Measurements from ENCODE around the gene CLCN2. TPM values are rescaled to one million over a fixed set of nuclear protein-coding genes. Genes with fewer than 3 reads are reported as not detected.

The CLCN2 gene
- total RNA-seq, 1 experiment from 2014 or later, result 21.6 TPM

DNA sequence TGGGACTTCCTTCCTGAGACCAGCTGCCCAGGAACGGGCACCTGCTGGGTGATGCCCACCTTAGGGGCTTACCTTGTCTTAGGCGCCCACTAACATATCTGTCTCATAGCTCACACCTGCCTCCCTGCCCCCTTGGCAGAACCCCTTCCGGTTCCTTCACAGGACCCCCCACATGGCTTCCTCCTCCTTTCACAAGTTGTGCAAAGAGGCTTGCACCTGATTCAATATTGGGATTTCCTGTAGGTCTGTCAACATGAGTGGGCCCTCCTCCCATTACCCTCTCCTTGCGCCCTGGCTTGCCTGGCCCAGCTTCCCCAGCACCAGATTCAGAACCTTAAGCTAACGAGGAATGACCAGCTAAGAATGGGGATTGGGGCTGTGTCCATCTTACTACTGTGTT lies 16.0 kb upstream of the CLCN2 start:
- intact Hi-C loops (cut with micrococcal nuclease), result loop anchor here (10.0 kb wide), 2 partner anchors 137 to 397 kb away; no protein-coding TSS in a partner anchor
- H3K27me3 ChIP-seq (ENCODE audit: insufficient read depth, low read length), result no peaks in the 10 kb centered on the region
- no TSS peak for BruUV-seq (replicated peaks)
- CTCF ChIA-PET, result no interaction called here
- no peak overlapping the region for H3K27ac ChIP-seq (ENCODE audit: low read depth, low read length)
- H3K9ac ChIP-seq (ENCODE audit: low read length), result no peak overlapping the region
- H3K36me3 ChIP-seq (ENCODE audit: control insufficient read depth in 1 of 2, insufficient read depth in 2 of 2, low read length in 2 of 2), result no peaks in the 10 kb centered on the region
- H4K20me1 ChIP-seq (ENCODE audit: insufficient read depth), result no peaks in the 10 kb centered on the region
- no peak overlapping the region for H3K4me3 ChIP-seq (replicated peaks in 1 of 2; ENCODE audit: low read depth in 1 of 2, low read length in 2 of 2)
- RAD21 ChIA-PET (ENCODE audit: low non-redundant PET in 1 of 2, low total read pairs in 2 of 2, uncharacterized antibody in 2 of 2, unreplicated experiment in 2 of 2), result no interaction called here
- no peaks in the 10 kb centered on the region for H3K79me2 ChIP-seq (ENCODE audit: insufficient read depth, low read length)
- no peaks in the 10 kb centered on the region for H3K9me3 ChIP-seq (ENCODE audit: control insufficient read depth in 1 of 2, insufficient read depth in 1 of 2, low read depth in 1 of 2, low read length in 2 of 2)
- DNase-seq (ENCODE audit: low read depth, low spot score) (no peak), ATAC-seq (no peak)
- H3K9me2 ChIP-seq (ENCODE audit: insufficient read depth), result no peaks in the 10 kb centered on the region
- TF ChIP-seq EGR1 (IDR thresholded peaks at IDR 0.05; ENCODE audit: low read depth), result no peak
- POLR2A ChIA-PET, result no interaction called here
- no peak overlapping the region for H2AFZ ChIP-seq (ENCODE audit: low read depth, low read length, poor library complexity, severe bottlenecking)
- peaks cover 4 to 31% of the 10 kb centered on the region in 2 experiments; a peak in 3 of 4 replicates for H3K4me1 ChIP-seq (ENCODE audit: control insufficient read depth in 1 of 2, insufficient read depth in 2 of 2, low read length in 2 of 2)
- no peak overlapping the region for H3K4me2 ChIP-seq (ENCODE audit: low read length)

- CTCF ChIA-PET, result interaction anchor here (0.9 to 6.1 kb wide), 2 partner anchors 99 to 166 kb away, joined by 3 to 152 read pairs; no protein-coding TSS in a partner anchor
- intact Hi-C loops (cut with micrococcal nuclease), result loop anchor here (10.0 kb wide), 2 partner anchors 139 to 399 kb away; no protein-coding TSS in a partner anchor
- RAD21 ChIA-PET (ENCODE audit: low non-redundant PET in 1 of 2, low total read pairs in 2 of 2, uncharacterized antibody in 2 of 2, unreplicated experiment in 2 of 2), result no interaction called here
Measured at GRCh38 chr3:184375747-184376461, 14.5 kb upstream of the CLCN2 start.

More at GRCh38 chr3:184375747-184376461, 14.5 kb upstream of the CLCN2 start:
- Histone ChIP-seq H3K9ac (ENCODE audit: low read length) (no peak overlapping the region), H3K36me3 (ENCODE audit: control insufficient read depth in 1 of 2, insufficient read depth in 2 of 2, low read length in 2 of 2) (no peaks in the 10 kb centered on the region), H3K9me2 (ENCODE audit: insufficient read depth) (no peaks in the 10 kb centered on the region), H4K20me1 (ENCODE audit: insufficient read depth) (peaks cover 5% of the 10 kb centered on the region; the same call in 1 of the 2 replicates), H3K4me1 (ENCODE audit: control insufficient read depth in 1 of 2, insufficient read depth in 2 of 2, low read length in 2 of 2) (peaks cover 9 to 42% of the 10 kb centered on the region in 2 experiments; a peak in 3 of 4 replicates), H3K4me2 (ENCODE audit: low read length) (no peak overlapping the region), H3K27ac (ENCODE audit: low read depth, low read length) (no peak overlapping the region), H2AFZ (ENCODE audit: low read depth, low read length, poor library complexity, severe bottlenecking) (no peak overlapping the region), H3K27me3 (ENCODE audit: insufficient read depth, low read length) (no peaks in the 10 kb centered on the region), H3K9me3 (ENCODE audit: control insufficient read depth in 1 of 2, insufficient read depth in 1 of 2, low read depth in 1 of 2, low read length in 2 of 2) (no peaks in the 10 kb centered on the region), H3K4me3 (replicated peaks in 1 of 2; ENCODE audit: low read depth in 1 of 2, low read length in 2 of 2) (no peak overlapping the region), H3K79me2 (ENCODE audit: insufficient read depth, low read length) (no peaks in the 10 kb centered on the region)
- POLR2A ChIA-PET, result interaction anchor here (1.5 kb wide), 1 partner anchor 9 kb away, joined by 3 read pairs; no protein-coding TSS in a partner anchor
- BruUV-seq (replicated peaks), result no TSS peak
- DNase-seq (ENCODE audit: low read depth, low spot score) (no peak), ATAC-seq (no peak)
- no peak for TF ChIP-seq EGR1 (IDR thresholded peaks at IDR 0.05; ENCODE audit: low read depth)
- TF ChIP-seq, protein P1, sequence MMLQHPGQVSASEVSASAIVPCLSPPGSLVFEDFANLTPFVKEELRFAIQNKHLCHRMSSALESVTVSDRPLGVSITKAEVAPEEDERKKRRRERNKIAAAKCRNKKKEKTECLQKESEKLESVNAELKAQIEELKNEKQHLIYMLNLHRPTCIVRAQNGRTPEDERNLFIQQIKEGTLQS (IDR thresholded peaks at IDR 0.05), result no peak
